Subcutaneous abdominal adipose tissue (tissue), 5 donors: ENCODE data around the gene DPH5.
"Not testable (repeated sequence)": the region's sequence is repeated elsewhere in the genome, so short reads cannot be mapped to it uniquely, and the experiment has no call there.

Experiments used
- H3K27ac ChIP-seq: one replicate; pipeline ENCODE4 v1.7.0; 2013; ENCODE audit warnings: low read depth, mild to moderate bottlenecking, inconsistent platforms, low read length, moderate library complexity
- H3K27me3 ChIP-seq, 5 donors: one replicate each; pipeline ENCODE4 v1.7.0; 2013; ENCODE audit warnings: low read length in 5 of 5, inconsistent platforms in 1 of 5; ENCODE audit not compliant: control insufficient read depth in 5 of 5, insufficient read depth in 4 of 5
- H3K36me3 ChIP-seq, 5 donors: one replicate each; pipeline ENCODE4 v1.7.0; 2013; ENCODE audit warnings: low read length in 5 of 5; ENCODE audit not compliant: control insufficient read depth in 5 of 5, insufficient read depth in 5 of 5
- H3K4me1 ChIP-seq, 5 donors: one replicate each; pipeline ENCODE4 v1.7.0; 2013; ENCODE audit warnings: low read length in 5 of 5, mild to moderate bottlenecking in 3 of 5, moderate library complexity in 1 of 5; ENCODE audit not compliant: control insufficient read depth in 5 of 5, insufficient read depth in 5 of 5
- H3K4me3 ChIP-seq, 5 donors: one replicate each; pipeline ENCODE4 v1.7.0; 2013; ENCODE audit warnings: low read length in 5 of 5, low read depth in 1 of 5
- H3K9ac ChIP-seq, 5 donors: one replicate each; pipeline ENCODE4 v1.7.0; 2013; ENCODE audit warnings: low read length in 5 of 5, mild to moderate bottlenecking in 4 of 5, moderate library complexity in 3 of 5
- H3K9me3 ChIP-seq, 5 donors: one replicate each; pipeline ENCODE4 v1.7.0; 2013; ENCODE audit warnings: low read length in 5 of 5; ENCODE audit not compliant: control insufficient read depth in 5 of 5
- donor health status: healthy.
- donor health status: healthy.
- donor health status: healthy.
- donor health status: healthy.
- donor health status: healthy.

The DPH5 gene

DNA sequence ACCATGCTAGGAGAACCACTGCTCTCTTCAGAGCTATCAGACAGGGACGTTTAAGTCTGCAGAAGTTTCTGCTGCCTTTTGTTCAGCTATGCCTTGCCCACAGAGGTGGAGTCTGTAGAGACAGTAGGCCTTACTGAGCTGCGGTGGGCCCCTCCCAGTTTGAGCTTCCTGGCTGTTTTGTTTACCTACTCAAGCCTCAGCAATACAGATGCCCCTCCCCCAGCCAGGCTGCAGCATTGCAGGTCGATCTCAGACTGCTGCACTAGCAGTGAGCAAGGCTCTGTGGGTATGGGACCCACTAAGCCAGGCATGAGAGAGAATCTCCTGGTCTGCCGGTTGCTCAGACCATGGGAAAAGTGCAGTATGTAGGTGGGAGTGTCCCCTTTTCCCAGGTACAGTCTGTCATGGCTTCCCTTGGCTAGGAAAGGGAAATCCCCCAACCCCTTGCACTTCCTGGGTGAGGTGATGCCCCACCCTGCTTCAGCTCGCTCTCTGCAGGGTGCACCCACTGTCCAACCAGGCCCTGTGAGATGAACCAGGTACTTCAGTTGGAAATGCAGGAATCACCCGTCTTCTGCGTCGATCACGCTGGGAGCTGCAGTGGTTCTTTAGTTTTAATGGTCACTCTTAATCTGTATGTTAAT, 75.9 kb downstream of the DPH5 start:
- not testable (repeated sequence) for H3K27me3 ChIP-seq, H3K9ac ChIP-seq, H3K9me3 ChIP-seq, H3K4me3 ChIP-seq, H3K27ac ChIP-seq
- H3K36me3 ChIP-seq = peaks cover 4 to 14% (median 11%) of the 10 kb centered on the region in 5 donors
- peaks cover 0 to 12% (median 3%) of the 10 kb centered on the region in 5 donors for H3K4me1 ChIP-seq

DNA sequence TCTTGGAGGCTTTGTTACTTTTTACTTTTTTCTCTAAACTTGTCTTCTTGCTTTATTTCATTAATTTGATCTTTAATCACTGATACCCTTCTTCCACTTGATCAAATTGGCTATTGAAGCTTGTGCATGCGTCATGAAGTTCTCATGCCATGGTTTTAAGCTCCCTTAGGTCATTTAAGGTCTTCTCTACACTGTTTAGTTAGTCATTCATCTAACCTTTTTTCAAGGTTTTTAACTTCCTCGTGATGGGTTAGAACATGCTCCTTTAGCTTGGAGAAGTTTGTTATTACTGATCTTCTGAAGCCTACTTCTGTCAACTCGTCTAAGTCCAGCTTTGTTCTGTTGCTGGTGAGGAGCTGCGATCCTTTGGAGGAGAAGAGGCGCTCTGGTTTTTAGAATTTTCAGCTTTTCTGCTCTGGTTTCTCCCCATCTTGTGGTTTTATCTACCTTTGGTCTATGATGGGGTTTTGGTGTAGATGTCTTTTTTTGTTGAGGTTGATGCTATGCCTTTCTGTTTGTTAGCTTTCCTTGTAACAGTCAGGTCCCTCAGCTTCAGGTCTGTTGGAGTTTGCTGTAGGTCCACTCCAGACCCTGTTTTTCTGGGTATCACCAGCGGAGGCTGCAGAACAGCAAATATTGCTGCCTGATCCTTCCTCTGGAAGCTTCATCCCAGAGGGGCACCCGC, 76.7 kb downstream of the DPH5 start:
- not testable (repeated sequence) for H3K27ac ChIP-seq, H3K27me3 ChIP-seq, H3K9ac ChIP-seq, H3K9me3 ChIP-seq, H3K4me3 ChIP-seq
- peaks cover 4 to 14% (median 11%) of the 10 kb centered on the region in 5 donors for H3K36me3 ChIP-seq
- H3K4me1 ChIP-seq = peaks cover 0 to 12% (median 3%) of the 10 kb centered on the region in 5 donors

DNA sequence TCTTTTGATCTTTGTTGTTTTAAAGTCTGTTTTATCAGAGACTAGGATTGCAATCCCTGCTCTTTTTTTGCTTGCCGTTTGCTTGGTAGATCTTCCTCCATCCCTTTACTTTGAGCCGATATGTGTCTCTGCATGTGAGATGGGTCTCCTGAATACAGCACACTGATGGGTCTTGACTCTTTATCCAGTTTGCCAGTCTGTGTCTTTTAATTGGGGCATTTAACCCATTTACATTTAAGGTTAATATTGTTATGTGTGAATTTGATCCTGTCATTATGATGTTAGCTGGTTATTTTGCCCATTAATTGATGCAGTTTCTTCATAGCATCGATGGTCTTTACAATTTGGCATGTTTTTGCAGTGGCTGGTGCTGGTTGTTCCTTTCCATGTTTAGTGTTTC, 77.8 kb downstream of the DPH5 start:
- not testable (repeated sequence) for H3K27me3 ChIP-seq, H3K4me3 ChIP-seq, H3K9me3 ChIP-seq, H3K9ac ChIP-seq, H3K27ac ChIP-seq
- Histone ChIP-seq H3K36me3 (peaks cover 4 to 14% (median 11%) of the 10 kb centered on the region in 5 donors), H3K4me1 (peaks cover 0 to 12% (median 5%) of the 10 kb centered on the region in 5 donors)

DNA sequence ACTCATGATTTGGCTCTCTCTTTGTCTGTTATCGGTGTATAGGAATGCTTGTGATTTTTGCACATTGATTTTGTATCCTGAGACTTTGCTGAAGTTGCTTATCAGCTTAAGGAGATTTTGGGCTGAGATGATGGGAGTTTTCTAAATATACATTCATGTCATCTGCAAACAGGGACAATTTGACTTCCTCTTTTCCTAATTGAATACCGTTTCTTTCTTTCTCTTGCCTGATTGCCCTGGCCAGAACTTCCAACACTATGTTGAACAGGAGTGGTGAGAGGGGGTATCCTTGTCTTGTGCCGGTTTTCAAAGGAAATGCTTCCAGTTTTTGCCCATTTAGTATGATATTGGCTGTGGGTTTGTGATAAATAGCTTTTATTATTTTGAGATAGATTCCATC, 79.5 kb downstream of the DPH5 start:
- H3K27ac ChIP-seq, H3K4me3 ChIP-seq, H3K36me3 ChIP-seq, H3K9ac ChIP-seq, H3K9me3 ChIP-seq, H3K27me3 ChIP-seq: not testable (repeated sequence)
- peaks cover 0 to 12% (median 5%) of the 10 kb centered on the region in 5 donors for H3K4me1 ChIP-seq

DNA sequence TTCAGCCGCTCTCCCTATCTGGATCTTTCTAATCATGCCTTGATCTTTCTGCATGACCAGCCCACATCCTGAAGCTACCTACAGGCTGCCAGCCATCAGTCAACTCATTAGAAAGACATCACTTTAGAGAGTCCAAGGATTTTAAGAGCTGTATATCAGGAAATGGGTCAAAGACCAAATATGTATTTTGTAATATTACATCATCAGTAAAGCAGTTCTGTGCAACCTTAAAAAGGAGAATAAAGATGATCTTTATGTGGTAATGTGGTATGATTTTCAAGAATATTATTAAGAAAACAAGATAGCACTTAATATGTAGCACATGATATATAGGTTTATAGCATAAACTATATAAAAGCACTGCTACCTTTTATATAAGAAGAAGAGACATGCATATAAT, 82.1 kb downstream of the DPH5 start:
- peaks cover 0 to 7% (median 0%) of the 10 kb centered on the region in 5 donors for H3K4me1 ChIP-seq
- H3K27me3 ChIP-seq = no peaks in the 10 kb centered on the region
- no peak overlapping the region for H3K4me3 ChIP-seq
- no peaks in the 10 kb centered on the region for H3K9me3 ChIP-seq
- peaks cover 4 to 21% (median 6%) of the 10 kb centered on the region in 5 donors for H3K36me3 ChIP-seq
- H3K9ac ChIP-seq = no peak overlapping the region
- H3K27ac ChIP-seq = no peak overlapping the region

DNA sequence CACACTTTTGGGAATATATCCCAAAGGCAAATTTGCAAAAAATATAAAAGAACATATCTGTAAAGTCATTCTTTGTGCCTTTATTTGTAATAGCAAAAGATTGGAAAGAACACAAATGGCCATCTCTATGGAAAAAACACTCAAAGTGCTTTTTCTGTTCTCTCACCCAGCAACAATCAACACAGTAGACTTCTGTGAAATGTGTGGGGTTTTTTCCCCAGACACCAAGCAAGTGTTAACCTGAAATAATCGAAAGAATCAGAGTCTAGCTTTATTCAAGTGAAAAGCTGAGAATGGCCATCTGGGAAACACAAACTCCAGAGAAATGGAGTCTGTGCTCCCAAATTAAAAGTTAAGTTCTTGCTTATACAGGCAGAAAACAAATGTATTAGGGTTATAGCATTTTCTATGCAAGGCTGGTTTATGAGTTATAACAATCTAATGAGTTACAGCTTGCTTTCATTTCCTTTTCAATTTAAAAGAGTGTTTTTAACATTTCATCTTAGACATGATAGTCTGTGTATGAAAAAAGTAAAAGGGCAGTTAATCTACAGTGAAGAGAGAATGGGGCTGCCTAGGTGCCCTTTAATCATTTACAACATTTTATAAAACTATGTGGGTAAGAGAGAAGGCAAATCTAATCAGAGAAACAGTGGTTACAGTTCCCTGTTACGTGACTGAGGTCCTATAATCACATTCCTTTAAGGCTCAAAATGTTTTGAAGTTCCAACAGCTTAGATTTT, 83.1 kb downstream of the DPH5 start:
- Histone ChIP-seq H3K9ac (no peak overlapping the region), H3K36me3 (peaks cover 7 to 24% (median 13%) of the 10 kb centered on the region in 5 donors), H3K9me3 (no peaks in the 10 kb centered on the region), H3K27me3 (no peaks in the 10 kb centered on the region), H3K27ac (no peak overlapping the region), H3K4me1 (peaks cover 0 to 7% (median 0%) of the 10 kb centered on the region in 5 donors), H3K4me3 (no peak overlapping the region)

DNA sequence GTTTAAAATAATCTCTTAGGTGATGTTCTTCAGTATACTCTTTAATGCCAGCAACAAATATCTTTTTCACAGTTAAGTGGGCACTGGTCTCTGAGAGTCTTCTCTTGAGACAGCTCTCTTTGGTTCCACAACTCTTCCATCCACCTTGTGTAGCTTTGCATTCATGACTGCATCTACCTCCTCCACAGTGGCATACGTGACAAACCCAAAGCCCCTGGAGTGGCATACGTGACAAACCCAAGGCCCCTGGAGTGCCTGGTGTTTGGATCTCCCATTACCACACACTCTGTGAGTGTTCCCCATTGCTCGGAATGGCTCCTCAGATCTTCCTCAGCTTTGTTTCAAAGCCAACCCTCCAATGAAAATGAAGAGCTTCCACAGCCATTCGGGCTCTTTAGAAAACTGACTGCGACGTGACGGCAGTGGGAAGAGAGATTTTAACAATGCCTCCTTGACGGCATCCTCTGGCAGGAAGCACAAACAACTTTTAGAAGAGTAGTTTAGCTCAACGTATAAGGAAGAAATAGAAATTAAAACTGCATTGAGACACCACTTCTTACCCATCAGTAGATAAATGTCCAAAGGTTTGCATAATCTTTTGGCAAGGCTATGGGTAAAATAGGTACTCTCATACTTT, 83.9 kb downstream of the DPH5 start:
- no peak overlapping the region for H3K27ac ChIP-seq
- H3K4me1 ChIP-seq = peaks cover 0 to 7% (median 0%) of the 10 kb centered on the region in 5 donors
- H3K27me3 ChIP-seq = no peaks in the 10 kb centered on the region
- H3K4me3 ChIP-seq = no peak overlapping the region
- H3K9me3 ChIP-seq = no peaks in the 10 kb centered on the region
- H3K9ac ChIP-seq = no peak overlapping the region
- H3K36me3 ChIP-seq = peaks cover 7 to 24% (median 20%) of the 10 kb centered on the region in 5 donors

DNA sequence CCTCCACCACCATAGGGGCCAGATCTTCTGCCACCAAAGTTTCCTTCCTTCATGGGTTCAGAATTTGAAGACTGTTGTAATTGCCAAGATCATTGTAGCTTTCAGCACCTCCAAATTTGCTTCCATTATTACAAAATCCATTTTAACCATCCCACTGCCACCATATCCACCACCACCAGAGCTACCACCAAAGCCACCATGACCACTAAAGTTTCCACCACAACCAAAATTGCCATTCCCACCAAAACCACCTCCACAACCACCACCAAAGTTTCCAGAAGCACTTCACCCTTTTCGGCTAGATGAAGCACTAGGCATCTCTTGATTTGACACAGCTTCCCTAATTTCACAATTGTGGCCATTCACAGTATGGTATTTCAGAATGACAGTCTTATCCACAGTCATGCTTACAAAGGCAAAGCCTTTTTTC, 84.5 kb downstream of the DPH5 start:
- no peak overlapping the region for H3K4me3 ChIP-seq
- H3K27ac ChIP-seq = no peak overlapping the region
- H3K4me1 ChIP-seq = peaks cover 0 to 7% (median 0%) of the 10 kb centered on the region in 5 donors
- H3K9me3 ChIP-seq = no peaks in the 10 kb centered on the region
- H3K9ac ChIP-seq = no peak overlapping the region
- no peaks in the 10 kb centered on the region for H3K27me3 ChIP-seq
- H3K36me3 ChIP-seq = peaks cover 7 to 24% (median 20%) of the 10 kb centered on the region in 5 donors
